ENCODE results near the gene MEGF10. TPM values are rescaled to one million over a fixed set of nuclear protein-coding genes. Genes with fewer than 3 reads are reported as not detected.

The MEGF10 gene
- total RNA-seq, 2 experiments from 2014 or later: not detected

- Histone ChIP-seq H3K4me3 (ENCODE audit: low read depth, low read length, poor library complexity, severe bottlenecking) (no peak overlapping the region), H3K9me2 (ENCODE audit: insufficient read depth, low read length) (no peaks in the 10 kb centered on the region), H3K79me2 (ENCODE audit: insufficient read depth, low read depth, low read length) (no peaks in the 10 kb centered on the region), H3K36me3 (ENCODE audit: insufficient read depth, low read length) (no peaks in the 10 kb centered on the region), H2AFZ (ENCODE audit: low read length) (no peak overlapping the region), H3K27ac (ENCODE audit: low read depth, low read length, poor library complexity, severe bottlenecking) (no peak overlapping the region), H3K4me1 (ENCODE audit: insufficient read depth, low read length, poor library complexity, severe bottlenecking) (no peaks in the 10 kb centered on the region), H3K4me2 (ENCODE audit: low read length) (no peak overlapping the region), H4K20me1 (ENCODE audit: insufficient read depth, low read length) (no peaks in the 10 kb centered on the region), H3K9me3 (ENCODE audit: low read length) (no peaks in the 10 kb centered on the region)
- DNase-seq (ENCODE audit: low spot score): no peak
- intact Hi-C loops (cut with micrococcal nuclease; ENCODE audit: unreplicated experiment): no loop called here
- ChIA-PET POLR2A (no interaction called here), CTCF (ENCODE audit: unreplicated experiment) (no interaction called here)
- no peak for TF ChIP-seq EZH2phosphoT487 (IDR thresholded peaks at IDR 0.05; ENCODE audit: borderline replicate concordance, low read depth, low read length)
- no peak for TF ChIP-seq CTCF (conservative IDR thresholded peaks at IDR 0.05; ENCODE audit: low read length)
- BruUV-seq (replicated peaks): no TSS peak
Measured at GRCh38 chr5:127452626-127453025, 162.0 kb downstream of the MEGF10 start.

GRCh38 chr5:127471211-127471610, 180.6 kb downstream of the MEGF10 start:
- H3K4me3 ChIP-seq (ENCODE audit: low read depth, low read length, poor library complexity, severe bottlenecking): no peak overlapping the region
- no peak overlapping the region for H2AFZ ChIP-seq (ENCODE audit: low read length)
- no peak overlapping the region for H3K27ac ChIP-seq (ENCODE audit: low read depth, low read length, poor library complexity, severe bottlenecking)
- H3K36me3 ChIP-seq (ENCODE audit: insufficient read depth, low read length): no peaks in the 10 kb centered on the region
- H3K79me2 ChIP-seq (ENCODE audit: insufficient read depth, low read depth, low read length): no peaks in the 10 kb centered on the region
- H3K9me2 ChIP-seq (ENCODE audit: insufficient read depth, low read length): no peaks in the 10 kb centered on the region
- no peaks in the 10 kb centered on the region for H3K9me3 ChIP-seq (ENCODE audit: low read length)
- intact Hi-C loops (cut with micrococcal nuclease; ENCODE audit: unreplicated experiment): no loop called here
- no peak overlapping the region for H3K4me2 ChIP-seq (ENCODE audit: low read length)
- no peaks in the 10 kb centered on the region for H4K20me1 ChIP-seq (ENCODE audit: insufficient read depth, low read length)
- CTCF ChIA-PET (ENCODE audit: unreplicated experiment): no interaction called here
- TF ChIP-seq EZH2phosphoT487 (IDR thresholded peaks at IDR 0.05; ENCODE audit: borderline replicate concordance, low read depth, low read length) (no peak), CTCF (conservative IDR thresholded peaks at IDR 0.05; ENCODE audit: low read length) (no peak)
- POLR2A ChIA-PET: interaction anchor here (0.8 to 1.3 kb wide), 2 partner anchors 10 to 16 kb away, joined by 3 to 4 read pairs; no protein-coding TSS in a partner anchor
- no peak for DNase-seq (ENCODE audit: low spot score)
- BruUV-seq (replicated peaks): no TSS peak
- no peaks in the 10 kb centered on the region for H3K4me1 ChIP-seq (ENCODE audit: insufficient read depth, low read length, poor library complexity, severe bottlenecking)

GRCh38 chr5:127472700-127473099, 182.1 kb downstream of the MEGF10 start:
- H3K4me3 ChIP-seq (ENCODE audit: low read depth, low read length, poor library complexity, severe bottlenecking): no peak overlapping the region
- intact Hi-C loops (cut with micrococcal nuclease; ENCODE audit: unreplicated experiment): no loop called here
- H3K9me2 ChIP-seq (ENCODE audit: insufficient read depth, low read length): no peaks in the 10 kb centered on the region
- H3K36me3 ChIP-seq (ENCODE audit: insufficient read depth, low read length): no peaks in the 10 kb centered on the region
- H3K9me3 ChIP-seq (ENCODE audit: low read length): no peaks in the 10 kb centered on the region
- H3K4me1 ChIP-seq (ENCODE audit: insufficient read depth, low read length, poor library complexity, severe bottlenecking): no peaks in the 10 kb centered on the region
- ChIA-PET POLR2A (no interaction called here), CTCF (ENCODE audit: unreplicated experiment) (no interaction called here)
- no peaks in the 10 kb centered on the region for H4K20me1 ChIP-seq (ENCODE audit: insufficient read depth, low read length)
- BruUV-seq (replicated peaks): no TSS peak
- DNase-seq (ENCODE audit: low spot score): no peak
- no peak overlapping the region for H3K27ac ChIP-seq (ENCODE audit: low read depth, low read length, poor library complexity, severe bottlenecking)
- no peak overlapping the region for H3K4me2 ChIP-seq (ENCODE audit: low read length)
- TF ChIP-seq CTCF (conservative IDR thresholded peaks at IDR 0.05; ENCODE audit: low read length) (no peak), EZH2phosphoT487 (IDR thresholded peaks at IDR 0.05; ENCODE audit: borderline replicate concordance, low read depth, low read length) (no peak)
- H2AFZ ChIP-seq (ENCODE audit: low read length): no peak overlapping the region
- H3K79me2 ChIP-seq (ENCODE audit: insufficient read depth, low read depth, low read length): no peaks in the 10 kb centered on the region

Data from OCI-LY7 (cell line).